GM12875 (cell line): ENCODE measurements around the gene KRTAP5-2.

Source experiments
- H3K4me3 ChIP-seq: one replicate; pipeline ENCODE4 v1.5.1; 2011; ENCODE audit warnings: low read depth, low read length, control low read depth
- TF ChIP-seq, protein P1 (sequence below): IDR thresholded peaks from 2 replicates; pipeline ENCODE4 v1.5.1; 2011; ENCODE audit warnings: low read depth, mild to moderate bottlenecking, control low read depth, inconsistent platforms, low read length, moderate library complexity, borderline replicate concordance; ENCODE audit not compliant: insufficient read depth

KRTAP5-2 gene

GRCh38 chr11:1570896-1571759 is 27.0 kb downstream of the KRTAP5-2 start:
- H3K4me3 ChIP-seq: no peak overlapping the region
- TF ChIP-seq, protein P1, sequence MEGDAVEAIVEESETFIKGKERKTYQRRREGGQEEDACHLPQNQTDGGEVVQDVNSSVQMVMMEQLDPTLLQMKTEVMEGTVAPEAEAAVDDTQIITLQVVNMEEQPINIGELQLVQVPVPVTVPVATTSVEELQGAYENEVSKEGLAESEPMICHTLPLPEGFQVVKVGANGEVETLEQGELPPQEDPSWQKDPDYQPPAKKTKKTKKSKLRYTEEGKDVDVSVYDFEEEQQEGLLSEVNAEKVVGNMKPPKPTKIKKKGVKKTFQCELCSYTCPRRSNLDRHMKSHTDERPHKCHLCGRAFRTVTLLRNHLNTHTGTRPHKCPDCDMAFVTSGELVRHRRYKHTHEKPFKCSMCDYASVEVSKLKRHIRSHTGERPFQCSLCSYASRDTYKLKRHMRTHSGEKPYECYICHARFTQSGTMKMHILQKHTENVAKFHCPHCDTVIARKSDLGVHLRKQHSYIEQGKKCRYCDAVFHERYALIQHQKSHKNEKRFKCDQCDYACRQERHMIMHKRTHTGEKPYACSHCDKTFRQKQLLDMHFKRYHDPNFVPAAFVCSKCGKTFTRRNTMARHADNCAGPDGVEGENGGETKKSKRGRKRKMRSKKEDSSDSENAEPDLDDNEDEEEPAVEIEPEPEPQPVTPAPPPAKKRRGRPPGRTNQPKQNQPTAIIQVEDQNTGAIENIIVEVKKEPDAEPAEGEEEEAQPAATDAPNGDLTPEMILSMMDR: no peak

- no peak overlapping the region for H3K4me3 ChIP-seq
- TF ChIP-seq, protein P1: no peak
Observed at GRCh38 chr11:1570531-1570895, 27.6 kb downstream of the KRTAP5-2 start.

GRCh38 chr11:1570001-1570453 is 28.1 kb downstream of the KRTAP5-2 start:
- TF ChIP-seq, protein P1: no peak
- H3K4me3 ChIP-seq: no peak overlapping the region

- TF ChIP-seq, protein P1: no peak
- no peak overlapping the region for H3K4me3 ChIP-seq
Observed at GRCh38 chr11:1569251-1569780, 28.8 kb downstream of the KRTAP5-2 start.

DNA sequence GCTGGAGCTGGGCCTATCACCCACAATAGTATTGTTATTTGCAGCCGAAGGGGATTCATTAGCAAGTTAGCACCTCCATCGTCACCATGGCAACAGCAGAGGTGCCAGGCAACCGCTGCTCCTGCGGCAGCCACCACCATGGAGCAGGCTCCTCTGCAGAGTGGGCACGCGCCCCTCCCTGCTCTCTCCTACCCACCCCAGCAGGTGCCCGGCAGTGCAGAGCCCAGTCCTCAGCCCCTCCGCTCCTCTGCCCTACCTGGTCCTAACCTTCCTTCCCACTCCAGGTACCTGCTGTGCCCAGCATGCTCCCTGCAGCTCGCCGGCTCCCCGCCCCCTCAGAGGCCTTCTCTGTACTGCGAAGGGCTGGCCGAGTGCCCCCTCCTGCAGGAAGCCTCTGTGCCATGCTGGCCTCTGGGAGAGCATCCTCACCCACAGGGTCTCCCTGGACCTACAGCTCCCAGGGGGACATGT is 29.6 kb downstream of the KRTAP5-2 start:
- TF ChIP-seq, protein P1: no peak
- no peak overlapping the region for H3K4me3 ChIP-seq

DNA sequence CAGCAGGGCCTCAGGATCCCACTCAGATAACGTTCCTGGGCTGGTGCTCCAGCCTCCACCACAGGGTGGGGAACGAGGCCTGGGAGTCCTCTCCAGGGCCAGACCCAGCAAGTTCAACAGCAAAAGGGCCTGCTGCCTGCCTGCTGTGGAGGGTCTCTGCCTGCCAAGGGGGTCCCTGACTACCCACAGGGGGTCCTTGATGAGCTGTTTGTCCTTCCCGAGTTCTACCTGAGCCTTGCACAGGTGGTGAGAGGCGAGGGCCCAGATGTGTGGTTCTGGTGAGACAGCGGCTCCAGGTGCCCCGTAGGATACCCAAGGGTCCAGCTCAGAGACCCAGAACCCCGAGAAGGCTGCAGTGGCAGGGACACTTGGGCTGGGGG is 30.4 kb downstream of the KRTAP5-2 start:
- H3K4me3 ChIP-seq: no peak overlapping the region
- TF ChIP-seq, protein P1: no peak

DNA sequence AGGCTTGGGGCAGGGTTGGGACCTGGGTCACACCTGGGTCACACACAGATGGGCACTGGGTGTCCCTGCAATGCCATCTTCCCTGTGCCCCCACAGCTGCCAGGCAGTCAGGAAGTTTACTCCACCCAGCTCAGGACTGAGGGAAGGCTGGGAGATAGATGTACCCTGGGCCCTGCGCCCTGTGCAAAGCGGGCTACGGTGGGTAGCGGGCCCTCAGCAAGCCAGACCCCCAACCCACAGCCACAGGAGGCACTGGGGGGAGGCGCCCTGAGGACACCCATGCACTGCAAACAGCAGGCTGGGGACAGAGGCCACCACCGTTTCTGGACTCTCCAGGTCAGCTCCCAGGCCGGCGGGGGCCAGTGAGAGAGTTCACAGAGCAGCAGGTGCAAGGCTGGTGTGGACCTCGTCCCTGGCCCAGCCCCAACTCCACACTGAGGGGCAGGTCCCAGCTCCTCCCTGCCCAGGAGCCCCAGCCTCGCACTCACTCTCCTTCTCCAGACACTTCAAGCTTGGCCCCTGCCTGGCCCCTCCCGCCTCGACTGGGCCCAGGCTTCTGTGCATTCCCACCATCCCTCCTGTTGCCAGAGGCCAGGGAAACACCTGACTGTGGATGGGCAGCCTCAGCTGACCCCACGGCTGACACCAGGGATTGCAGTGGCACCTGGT is 30.9 kb downstream of the KRTAP5-2 start:
- no peak overlapping the region for H3K4me3 ChIP-seq
- TF ChIP-seq, protein P1: no peak
